Ishikawa (cell line): Measurements from ENCODE around the gene BTNL3.

Source experiments
- CEBPB ChIP-seq: IDR thresholded peaks from 2 replicates; pipeline ENCODE4 v1.6.1; 2012
- CREB1 ChIP-seq: IDR thresholded peaks from 2 replicates; pipeline ENCODE4 v1.6.1; 2012; ENCODE audit warnings: low read depth
- EGR1 ChIP-seq: IDR thresholded peaks from 2 replicates; pipeline ENCODE4 v1.6.1; 2012
- EP300 ChIP-seq: IDR thresholded peaks from 2 replicates; pipeline ENCODE4 v1.6.1; 2012; ENCODE audit warnings: borderline replicate concordance
- FOXM1 ChIP-seq: IDR thresholded peaks from 2 replicates; pipeline ENCODE4 v1.6.1; 2012; ENCODE audit warnings: low read depth, borderline replicate concordance
- RAD21 ChIP-seq: IDR thresholded peaks from 2 replicates; pipeline ENCODE4 v1.6.1; 2012; ENCODE audit warnings: low read depth
- TAF1 ChIP-seq: IDR thresholded peaks from 2 replicates; pipeline ENCODE4 v1.6.1; 2012; ENCODE audit warnings: low read depth, mild to moderate bottlenecking
- TCF12 ChIP-seq: IDR thresholded peaks from 2 replicates; pipeline ENCODE4 v1.6.1; 2012; ENCODE audit warnings: low read depth
- TEAD4 ChIP-seq: IDR thresholded peaks from 2 replicates; pipeline ENCODE4 v1.6.1; 2012
- ZBTB7A ChIP-seq: IDR thresholded peaks from 2 replicates; pipeline ENCODE4 v1.6.1; 2012; ENCODE audit warnings: low read depth
- TF ChIP-seq, protein P1 (sequence below): IDR thresholded peaks from 2 replicates; pipeline ENCODE4 v1.6.1; 2012
- TF ChIP-seq, protein P2 (sequence below): IDR thresholded peaks from 2 replicates; pipeline ENCODE4 v1.6.1; 2012
- TF ChIP-seq, protein P3 (sequence below): IDR thresholded peaks from 2 replicates; pipeline ENCODE4 v1.6.1; 2012; ENCODE audit warnings: low read depth, mild to moderate bottlenecking

DNA sequence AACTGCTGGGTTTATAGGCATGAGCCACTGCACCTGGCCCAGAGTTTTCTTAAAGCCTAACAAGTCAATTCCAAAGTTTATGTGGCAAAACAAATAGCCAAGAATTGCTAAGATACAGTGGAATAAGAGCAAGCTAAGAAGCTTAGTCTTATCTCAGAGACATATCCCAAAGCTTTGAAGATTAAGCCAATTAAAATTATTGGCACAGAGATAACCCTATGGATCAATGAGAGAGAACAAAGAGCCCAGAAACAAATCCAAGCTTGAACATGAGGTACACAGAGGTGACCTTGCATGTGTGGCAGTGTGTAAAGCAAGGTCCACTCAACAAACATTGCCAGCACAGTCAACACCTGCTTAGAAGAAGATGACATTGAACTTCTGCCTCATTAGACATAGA lies 13.3 kb downstream of the BTNL3 start:
- no peak for TF ChIP-seq CEBPB
- no peak for TF ChIP-seq ZBTB7A
- no peak for TF ChIP-seq TCF12
- TF ChIP-seq, protein P1, sequence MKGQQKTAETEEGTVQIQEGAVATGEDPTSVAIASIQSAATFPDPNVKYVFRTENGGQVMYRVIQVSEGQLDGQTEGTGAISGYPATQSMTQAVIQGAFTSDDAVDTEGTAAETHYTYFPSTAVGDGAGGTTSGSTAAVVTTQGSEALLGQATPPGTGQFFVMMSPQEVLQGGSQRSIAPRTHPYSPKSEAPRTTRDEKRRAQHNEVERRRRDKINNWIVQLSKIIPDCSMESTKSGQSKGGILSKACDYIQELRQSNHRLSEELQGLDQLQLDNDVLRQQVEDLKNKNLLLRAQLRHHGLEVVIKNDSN, result no peak
- TF ChIP-seq, protein P2, sequence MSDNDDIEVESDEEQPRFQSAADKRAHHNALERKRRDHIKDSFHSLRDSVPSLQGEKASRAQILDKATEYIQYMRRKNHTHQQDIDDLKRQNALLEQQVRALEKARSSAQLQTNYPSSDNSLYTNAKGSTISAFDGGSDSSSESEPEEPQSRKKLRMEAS, result no peak
- TF ChIP-seq FOXM1, result no peak
- no peak for TF ChIP-seq RAD21
- TF ChIP-seq TEAD4, result no peak
- TF ChIP-seq, protein P3, sequence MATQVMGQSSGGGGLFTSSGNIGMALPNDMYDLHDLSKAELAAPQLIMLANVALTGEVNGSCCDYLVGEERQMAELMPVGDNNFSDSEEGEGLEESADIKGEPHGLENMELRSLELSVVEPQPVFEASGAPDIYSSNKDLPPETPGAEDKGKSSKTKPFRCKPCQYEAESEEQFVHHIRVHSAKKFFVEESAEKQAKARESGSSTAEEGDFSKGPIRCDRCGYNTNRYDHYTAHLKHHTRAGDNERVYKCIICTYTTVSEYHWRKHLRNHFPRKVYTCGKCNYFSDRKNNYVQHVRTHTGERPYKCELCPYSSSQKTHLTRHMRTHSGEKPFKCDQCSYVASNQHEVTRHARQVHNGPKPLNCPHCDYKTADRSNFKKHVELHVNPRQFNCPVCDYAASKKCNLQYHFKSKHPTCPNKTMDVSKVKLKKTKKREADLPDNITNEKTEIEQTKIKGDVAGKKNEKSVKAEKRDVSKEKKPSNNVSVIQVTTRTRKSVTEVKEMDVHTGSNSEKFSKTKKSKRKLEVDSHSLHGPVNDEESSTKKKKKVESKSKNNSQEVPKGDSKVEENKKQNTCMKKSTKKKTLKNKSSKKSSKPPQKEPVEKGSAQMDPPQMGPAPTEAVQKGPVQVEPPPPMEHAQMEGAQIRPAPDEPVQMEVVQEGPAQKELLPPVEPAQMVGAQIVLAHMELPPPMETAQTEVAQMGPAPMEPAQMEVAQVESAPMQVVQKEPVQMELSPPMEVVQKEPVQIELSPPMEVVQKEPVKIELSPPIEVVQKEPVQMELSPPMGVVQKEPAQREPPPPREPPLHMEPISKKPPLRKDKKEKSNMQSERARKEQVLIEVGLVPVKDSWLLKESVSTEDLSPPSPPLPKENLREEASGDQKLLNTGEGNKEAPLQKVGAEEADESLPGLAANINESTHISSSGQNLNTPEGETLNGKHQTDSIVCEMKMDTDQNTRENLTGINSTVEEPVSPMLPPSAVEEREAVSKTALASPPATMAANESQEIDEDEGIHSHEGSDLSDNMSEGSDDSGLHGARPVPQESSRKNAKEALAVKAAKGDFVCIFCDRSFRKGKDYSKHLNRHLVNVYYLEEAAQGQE, result no peak
- no peak for TF ChIP-seq CREB1
- TF ChIP-seq TAF1, result no peak
- TF ChIP-seq EP300, result no peak
- no peak for TF ChIP-seq EGR1
